ENCODE measurements around the gene DNAH9. TPM values are rescaled to one million over a fixed set of nuclear protein-coding genes. Genes with fewer than 3 reads are reported as not detected.

Gene DNAH9
- polyA plus RNA-seq, 1 donor from 2014 or later, result 2.0 TPM

- no peaks in the 10 kb centered on the region for H3F3A ChIP-seq (ENCODE audit: insufficient read depth, low read length, poor library complexity, severe bottlenecking)
- no peaks in the 10 kb centered on the region for H3K9me3 ChIP-seq (ENCODE audit: low read length)
- TF ChIP-seq, protein P1, sequence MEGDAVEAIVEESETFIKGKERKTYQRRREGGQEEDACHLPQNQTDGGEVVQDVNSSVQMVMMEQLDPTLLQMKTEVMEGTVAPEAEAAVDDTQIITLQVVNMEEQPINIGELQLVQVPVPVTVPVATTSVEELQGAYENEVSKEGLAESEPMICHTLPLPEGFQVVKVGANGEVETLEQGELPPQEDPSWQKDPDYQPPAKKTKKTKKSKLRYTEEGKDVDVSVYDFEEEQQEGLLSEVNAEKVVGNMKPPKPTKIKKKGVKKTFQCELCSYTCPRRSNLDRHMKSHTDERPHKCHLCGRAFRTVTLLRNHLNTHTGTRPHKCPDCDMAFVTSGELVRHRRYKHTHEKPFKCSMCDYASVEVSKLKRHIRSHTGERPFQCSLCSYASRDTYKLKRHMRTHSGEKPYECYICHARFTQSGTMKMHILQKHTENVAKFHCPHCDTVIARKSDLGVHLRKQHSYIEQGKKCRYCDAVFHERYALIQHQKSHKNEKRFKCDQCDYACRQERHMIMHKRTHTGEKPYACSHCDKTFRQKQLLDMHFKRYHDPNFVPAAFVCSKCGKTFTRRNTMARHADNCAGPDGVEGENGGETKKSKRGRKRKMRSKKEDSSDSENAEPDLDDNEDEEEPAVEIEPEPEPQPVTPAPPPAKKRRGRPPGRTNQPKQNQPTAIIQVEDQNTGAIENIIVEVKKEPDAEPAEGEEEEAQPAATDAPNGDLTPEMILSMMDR (IDR thresholded peaks at IDR 0.05; ENCODE audit: poor library complexity, severe bottlenecking), result peak; percentile 15
- no peak for TF ChIP-seq POLR2AphosphoS5 (IDR thresholded peaks at IDR 0.05)
- TF ChIP-seq RAD21 (conservative IDR thresholded peaks at IDR 0.05), result no peak
- TF ChIP-seq REST (IDR thresholded peaks at IDR 0.05; ENCODE audit: borderline replicate concordance), result no peak
- no peak for TF ChIP-seq EZH2 (IDR thresholded peaks at IDR 0.05; ENCODE audit: borderline replicate concordance, insufficient read depth, low read length, poor library complexity, severe bottlenecking)
- TF ChIP-seq SMC3 (conservative IDR thresholded peaks at IDR 0.05; ENCODE audit: poor library complexity), result no peak
- H2AFZ ChIP-seq (ENCODE audit: low read depth, low read length), result no peak overlapping the region
- H3K4me3 ChIP-seq (ENCODE audit: low read length), result no peak overlapping the region
- H3K9me2 ChIP-seq (ENCODE audit: insufficient read depth, low read length), result no peaks in the 10 kb centered on the region
- H3K27me3 ChIP-seq (ENCODE audit: insufficient read depth, low read depth, low read length), result no peaks in the 10 kb centered on the region
- no peak overlapping the region for H3K4me2 ChIP-seq (ENCODE audit: low read length)
- peaks cover 4% of the 10 kb centered on the region for H3K36me3 ChIP-seq (ENCODE audit: insufficient read depth, low read length)
- H3K27ac ChIP-seq (ENCODE audit: low read length), result no peak overlapping the region
- no peak overlapping the region for H3K9ac ChIP-seq (ENCODE audit: low read length)
- H3K79me2 ChIP-seq (replicated peaks; ENCODE audit: insufficient read depth, low read length), result no peaks in the 10 kb centered on the region
- H4K20me1 ChIP-seq (ENCODE audit: insufficient read depth), result no peaks in the 10 kb centered on the region
Observed at GRCh38 chr17:11980813-11981212, 382.5 kb downstream of the DNAH9 start.

- no peaks in the 10 kb centered on the region for H3K27me3 ChIP-seq (ENCODE audit: insufficient read depth, low read depth, low read length)
- H3K4me3 ChIP-seq (ENCODE audit: low read length), result no peak overlapping the region
- H3K9ac ChIP-seq (ENCODE audit: low read length), result no peak overlapping the region
- no peak overlapping the region for H3K4me2 ChIP-seq (ENCODE audit: low read length)
- H4K20me1 ChIP-seq (ENCODE audit: insufficient read depth), result no peaks in the 10 kb centered on the region
- no peak overlapping the region for H2AFZ ChIP-seq (ENCODE audit: low read depth, low read length)
- no peaks in the 10 kb centered on the region for H3F3A ChIP-seq (ENCODE audit: insufficient read depth, low read length, poor library complexity, severe bottlenecking)
- H3K79me2 ChIP-seq (replicated peaks; ENCODE audit: insufficient read depth, low read length), result no peaks in the 10 kb centered on the region
- no peaks in the 10 kb centered on the region for H3K9me3 ChIP-seq (ENCODE audit: low read length)
- no peaks in the 10 kb centered on the region for H3K9me2 ChIP-seq (ENCODE audit: insufficient read depth, low read length)
- TF ChIP-seq, protein P1 (IDR thresholded peaks at IDR 0.05; ENCODE audit: poor library complexity, severe bottlenecking), result no peak
- TF ChIP-seq EP300 (conservative IDR thresholded peaks at IDR 0.05; ENCODE audit: poor library complexity, severe bottlenecking), result no peak
- TF ChIP-seq RAD21 (conservative IDR thresholded peaks at IDR 0.05), result no peak
- TF ChIP-seq POLR2AphosphoS5 (IDR thresholded peaks at IDR 0.05), result no peak
- TF ChIP-seq EZH2 (IDR thresholded peaks at IDR 0.05; ENCODE audit: borderline replicate concordance, insufficient read depth, low read length, poor library complexity, severe bottlenecking), result no peak
- H3K27ac ChIP-seq (ENCODE audit: low read length), result no peak overlapping the region
- H3K36me3 ChIP-seq (ENCODE audit: insufficient read depth, low read length), result peaks cover 4% of the 10 kb centered on the region
Observed at GRCh38 chr17:11981862-11982261, 383.6 kb downstream of the DNAH9 start.

Data from neural cell (in vitro differentiated cells).